Kidney (tissue), 14 donors: ENCODE results near the gene IZUMO3. TPM values are rescaled to one million over a fixed set of nuclear protein-coding genes. Genes with fewer than 3 reads are reported as not detected.

Experiments
- DNase-seq, 5 donors: peaks; one replicate each; pipeline ENCODE4 v3.0.0-alpha.2; 2013 to 2020
- FAIRE-seq: peaks from 2 replicates; lab custom pipeline; 2012; peaks lifted over from hg19 to GRCh38; lab: Jason Lieb, UNC
- H3K27ac ChIP-seq, 2 donors: one replicate each; pipeline ENCODE4 v1.7.0; 2013; ENCODE audit warnings: low read depth in 2 of 2, low read length in 2 of 2, inconsistent platforms in 1 of 2
- H3K27me3 ChIP-seq: one replicate; pipeline ENCODE4 v1.7.1; 2013; ENCODE audit warnings: low read length, inconsistent platforms; ENCODE audit not compliant: control insufficient read depth, insufficient read depth
- H3K36me3 ChIP-seq, 3 donors: one replicate each; pipeline versions ENCODE4 v1.7.0 to v1.7.1; 2013; ENCODE audit warnings: low read length in 3 of 3, control low read depth in 1 of 3, inconsistent platforms in 1 of 3; ENCODE audit not compliant: insufficient read depth in 3 of 3, control insufficient read depth in 2 of 3
- H3K4me1 ChIP-seq, 3 donors: one replicate each; pipeline versions ENCODE4 v1.7.0 to v1.7.1; 2013; ENCODE audit warnings: low read length in 3 of 3, inconsistent platforms in 1 of 3, low read depth in 1 of 3; ENCODE audit not compliant: control insufficient read depth in 2 of 3, insufficient read depth in 2 of 3
- H3K4me3 ChIP-seq, 3 donors: one replicate each; pipeline versions ENCODE4 v1.7.0 to v1.8.1; 2013; ENCODE audit warnings: low read length in 3 of 3, control low read depth in 1 of 3, inconsistent platforms in 1 of 3
- H3K9ac ChIP-seq, 3 donors: one replicate each; pipeline versions ENCODE4 v1.7.0 to v1.7.1; 2013; ENCODE audit warnings: low read length in 3 of 3, control low read depth in 1 of 3, inconsistent platforms in 1 of 3
- H3K9me3 ChIP-seq, 3 donors: one replicate each; pipeline versions ENCODE4 v1.7.0 to v1.7.1; 2013; ENCODE audit warnings: low read length in 3 of 3, control low read depth in 1 of 3, inconsistent platforms in 1 of 3; ENCODE audit not compliant: control insufficient read depth in 2 of 3, insufficient read depth in 1 of 3
- CTCF ChIP-seq: IDR thresholded peaks from 3 replicates; pipeline ENCODE4 v1.5.1; 2012; ENCODE audit warnings: mild to moderate bottlenecking, moderate library complexity, borderline replicate concordance; ENCODE audit not compliant: insufficient read depth; ENCODE audit errors: extremely low read depth
- intact Hi-C: fragments of 100-400 bp; cut with DNase I; formaldehyde crosslinking; loops from one replicate; pipeline ENCODE4 v1.11.1; 2022
- polyA plus RNA-seq: library from polyadenylated mRNA; stranded (reverse); fragments of 350-450 nt; fragmentation: Illumina TruSeq; extraction: RNeasy Lipid Tissue Mini Kit (QIAGEN cat#74804); gene quantifications from one replicate; pipeline ENCODE4 v1.2.3, GENCODE V29; 2014; ENCODE audit warnings: low read depth, low replicate concordance; ENCODE audit not compliant: insufficient read depth
- total RNA-seq: library from RNA; stranded (reverse); fragmentation: NEBNext Ultra II Directional; extraction: Animal tissue kit (Norgen Biotek cat#: 25700); gene quantifications from one replicate; pipeline ENCODE4 v1.2.1, GENCODE V29; 2021
- donor health status: control.
- donor health status: control.
- donor health status: control.
- donor health status: control.
- donor health status: control.
- donor health status: DM: yes; HTN: yes; CAD: no.
- donor health status: Normal renal cell carcinoma (clear cell type).

Gene IZUMO3
- total and polyA plus RNA-seq, 2 donors from 2014 or later = not detected

- Histone ChIP-seq H3K4me1 (no peaks in the 10 kb centered on the region), H3K27me3 (no peaks in the 10 kb centered on the region), H3K4me3 (no peak overlapping the region), H3K9ac (no peak overlapping the region), H3K36me3 (no peaks in the 10 kb centered on the region), H3K27ac (no peak overlapping the region), H3K9me3 (no peaks in the 10 kb centered on the region)
- no peak for FAIRE-seq
- TF ChIP-seq CTCF = no peak
- intact Hi-C loops = no loop called here
- no peak for DNase-seq
These were observed 41.2 kb downstream of the IZUMO3 start for GRCh38 chr9:24504521-24504920.

GRCh38 chr9:24502206-24502937, 43.3 kb downstream of the IZUMO3 start:
- no peak for FAIRE-seq
- no peaks in the 10 kb centered on the region for H3K36me3 ChIP-seq
- no peak for DNase-seq
- TF ChIP-seq CTCF = no peak
- intact Hi-C loops = no loop called here
- no peak overlapping the region for H3K4me3 ChIP-seq
- no peak overlapping the region for H3K27ac ChIP-seq
- H3K27me3 ChIP-seq = no peaks in the 10 kb centered on the region
- no peaks in the 10 kb centered on the region for H3K4me1 ChIP-seq
- H3K9ac ChIP-seq = no peak overlapping the region
- no peaks in the 10 kb centered on the region for H3K9me3 ChIP-seq

- DNase-seq = no peak
- Histone ChIP-seq H3K27me3 (no peaks in the 10 kb centered on the region), H3K9ac (no peak overlapping the region), H3K4me3 (no peak overlapping the region), H3K27ac (no peak overlapping the region), H3K4me1 (no peaks in the 10 kb centered on the region), H3K9me3 (no peaks in the 10 kb centered on the region), H3K36me3 (no peaks in the 10 kb centered on the region)
- FAIRE-seq = no peak
- no peak for TF ChIP-seq CTCF
- intact Hi-C loops = no loop called here
These were observed 44.9 kb downstream of the IZUMO3 start for GRCh38 chr9:24500761-24501160.

GRCh38 chr9:24498632-24499031, 47.1 kb downstream of the IZUMO3 start:
- TF ChIP-seq CTCF = no peak
- Histone ChIP-seq H3K27ac (no peak overlapping the region), H3K36me3 (no peaks in the 10 kb centered on the region), H3K4me3 (no peak overlapping the region), H3K27me3 (no peaks in the 10 kb centered on the region), H3K9ac (no peak overlapping the region), H3K9me3 (no peaks in the 10 kb centered on the region), H3K4me1 (no peaks in the 10 kb centered on the region)
- FAIRE-seq (no peak), DNase-seq (no peak)
- intact Hi-C loops = no loop called here
